Stomach (tissue), 9 donors: ENCODE data around the gene GCNT4. TPM values are rescaled to one million over a fixed set of nuclear protein-coding genes. Genes with fewer than 3 reads are reported as not detected.

Experiments
- DNase-seq, 2 donors: peaks; one replicate each; pipeline versions ENCODE4 v3.0.0 to v3.0.0-alpha.2; 2013 to 2019
- H3K27ac ChIP-seq, 5 donors: fragments of 200-600 bp in 4 of 5; sonication (generic) in 4 of 5; one replicate each; pipeline ENCODE4 v1.5.1; 2013 to 2019; ENCODE audit warnings: mild to moderate bottlenecking in 1 of 5, moderate library complexity in 1 of 5
- H3K27me3 ChIP-seq, 3 donors: fragments of 200-600 bp; sonication (generic); one replicate each; pipeline ENCODE4 v1.5.1; 2017 to 2019; ENCODE audit warnings: mixed run types in 1 of 3
- H3K36me3 ChIP-seq, 4 donors: fragments of 200-600 bp; sonication (generic); 1 replicate in 3 of 4; 2 replicates in 1 of 4; pipeline ENCODE4 v1.5.1; 2016 to 2019
- H3K4me1 ChIP-seq, 4 donors: fragments of 200-600 bp; sonication (generic); one replicate each; pipeline ENCODE4 v1.5.1; 2016 to 2019
- H3K4me3 ChIP-seq, 4 donors: fragments of 200-600 bp; sonication (generic) in 3 of 4; one replicate each; pipeline ENCODE4 v1.5.1; 2016 to 2019; ENCODE audit warnings: mild to moderate bottlenecking in 1 of 4
- H3K9me3 ChIP-seq, 4 donors: fragments of 200-600 bp; sonication (generic); one replicate each; pipeline ENCODE4 v1.5.1; 2016 to 2019
- CTCF ChIP-seq, 7 experiments: fragments of 450-650 bp in 4 of 7; fragments of 200-600 bp in 3 of 7; sonication (generic) in 3 of 7; IDR thresholded peaks; one replicate each; pipeline ENCODE4 v1.5.1; 2016 to 2019; ENCODE audit warnings: antibody characterized with exemption in 7 of 7, control low read depth in 2 of 7, mild to moderate bottlenecking in 1 of 7
- EP300 ChIP-seq: sonication (generic); formaldehyde crosslinking; IDR thresholded peaks from one replicate; pipeline ENCODE4 v1.6.1; 2017; ENCODE audit warnings: antibody characterized with exemption
- POLR2A ChIP-seq, 4 donors: fragments of 450-650 bp; IDR thresholded peaks; one replicate each; pipeline ENCODE4 v1.6.1; 2016; ENCODE audit warnings: antibody characterized with exemption in 4 of 4, control low read depth in 2 of 4, mild to moderate bottlenecking in 1 of 4, moderate library complexity in 1 of 4
- POLR2AphosphoS5 ChIP-seq, 3 donors: sonication (generic); formaldehyde crosslinking; IDR thresholded peaks; one replicate each; pipeline ENCODE4 v1.6.1; 2016; ENCODE audit warnings: antibody characterized with exemption in 3 of 3
- WGBS, 5 donors: extraction: QIAGEN DNeasy Blood & Tissue Kit in 3 of 5; methylation state at CpG; one replicate each; pipeline versions ENCODE4 v1.1.5 to v1.1.7; 2013 to 2018; 5-methylcytosine and 5-hydroxymethylcytosine counted together
- intact Hi-C: fragments of 100-400 bp; cut with DNase I; formaldehyde crosslinking; loops from one replicate; pipeline ENCODE4 v1.15.1; 2023; ENCODE audit warnings: low total_unique reads
- polyA plus RNA-seq, 3 donors: library from polyadenylated mRNA; stranded (reverse); fragments of 200-250 nt; gene quantifications; one replicate each; pipeline ENCODE4 v1.2.3, GENCODE V29; 2013
- total RNA-seq, 5 donors: library from RNA; depleted of rRNA; stranded (reverse); fragments of >200 nt; gene quantifications; one replicate each; pipeline versions ENCODE4 v1.1.0 to v1.2.3, GENCODE V29; 2014 to 2016
- donor health status: healthy with polysubstance abuse.
- donor health status: Bipolar disorder and iron deficiency.
- donor health status: healthy.

The GCNT4 gene
- total and polyA plus RNA-seq, 8 donors: 1.2 to 31.4 (median 3.6) TPM

- no peaks in the 10 kb centered on the region for H3K36me3 ChIP-seq
- H3K4me3 ChIP-seq: peak overlapping the region; percentile 80 to 90 (median 86)
- TF ChIP-seq POLR2A (IDR thresholded peaks at IDR 0.05) (peak in 1 of 4 donors; percentile 8), EP300 (no peak), CTCF (IDR thresholded peaks at IDR 0.05) (no peak), POLR2AphosphoS5 (IDR thresholded peaks at IDR 0.05) (no peak)
- H3K27ac ChIP-seq: peak overlapping the region; percentile 91 to 98 (median 96)
- peak; percentile 61 to 81 for DNase-seq
- WGBS, 5 donors: 14 to 27% (median 17%) methylated on average over 28 of the region's 28 CpGs
- intact Hi-C loops: no loop called here
- H3K9me3 ChIP-seq: no peaks in the 10 kb centered on the region
- H3K27me3 ChIP-seq: peaks cover 0 to 23% (median 0%) of the 10 kb centered on the region in 3 donors
- peaks cover 15 to 43% (median 41%) of the 10 kb centered on the region in 4 donors for H3K4me1 ChIP-seq
These were observed 2.0 kb upstream of the GCNT4 start for GRCh38 chr5:75054134-75054930.

GRCh38 chr5:75053304-75054133, 1.2 kb upstream of the GCNT4 start:
- intact Hi-C loops: no loop called here
- H3K27ac ChIP-seq: peak overlapping the region; percentile 91 to 98 (median 96)
- 0 to 1% (median 0%) methylated on average over 19 to 95 of the region's 95 CpGs for WGBS, 5 donors

GRCh38 chr5:75053054-75053303, 621 bp upstream of the GCNT4 start:
- no peaks in the 10 kb centered on the region for H3K36me3 ChIP-seq
- intact Hi-C loops: no loop called here

More at GRCh38 chr5:75053304-75054133, 1.2 kb upstream of the GCNT4 start:
- H3K4me3 ChIP-seq: peak overlapping the region; percentile 80 to 90 (median 86)
- DNase-seq: peak; percentile 76 to 91
- peaks cover 0 to 23% (median 0%) of the 10 kb centered on the region in 3 donors for H3K27me3 ChIP-seq
- H3K9me3 ChIP-seq: no peaks in the 10 kb centered on the region
- peaks cover 23 to 51% (median 49%) of the 10 kb centered on the region in 4 donors for H3K4me1 ChIP-seq
- no peaks in the 10 kb centered on the region for H3K36me3 ChIP-seq
- TF ChIP-seq POLR2A (IDR thresholded peaks at IDR 0.05): peak in 2 of 4 donors; percentile 30 to 44
- no peak for TF ChIP-seq CTCF (IDR thresholded peaks at IDR 0.05)
- no peak for TF ChIP-seq EP300
- TF ChIP-seq POLR2AphosphoS5 (IDR thresholded peaks at IDR 0.05): peak; percentile 54 to 85 (median 74)

More at GRCh38 chr5:75053054-75053303, 621 bp upstream of the GCNT4 start:
- H3K4me3 ChIP-seq: peak overlapping the region; percentile 80 to 90 (median 86)
- H3K27me3 ChIP-seq: peaks cover 0 to 23% (median 0%) of the 10 kb centered on the region in 3 donors
- H3K27ac ChIP-seq: peak overlapping the region; percentile 91 to 98 (median 96)
- peaks cover 26 to 56% (median 53%) of the 10 kb centered on the region in 4 donors for H3K4me1 ChIP-seq
- no peak for DNase-seq
- H3K9me3 ChIP-seq: no peaks in the 10 kb centered on the region
- TF ChIP-seq CTCF (IDR thresholded peaks at IDR 0.05): peak in 1 of 7 experiments; percentile 22
- TF ChIP-seq POLR2A (IDR thresholded peaks at IDR 0.05): no peak
- no peak for TF ChIP-seq EP300
- WGBS, 5 donors: 0 to 1% (median 0%) methylated on average over 7 to 40 of the region's 40 CpGs
